ENCODE data around the gene ONECUT3. TPM values are rescaled to one million over a fixed set of nuclear protein-coding genes. Genes with fewer than 3 reads are reported as not detected.

The ONECUT3 gene
- total RNA-seq, 1 experiment from 2014 or later: not detected

- Histone ChIP-seq H3K9me3 (no peaks in the 10 kb centered on the region), H3K27me3 (peaks cover 38% of the 10 kb centered on the region), H3K4me3 (no peak overlapping the region), H3K36me3 (no peaks in the 10 kb centered on the region)
- DNase-seq: no peak
Observed at GRCh38 chr19:1730157-1730556, 23.1 kb upstream of the ONECUT3 start.

- Histone ChIP-seq H3K36me3 (no peaks in the 10 kb centered on the region), H3K9me3 (no peaks in the 10 kb centered on the region), H3K4me3 (no peak overlapping the region), H3K27me3 (peaks cover 16% of the 10 kb centered on the region)
- DNase-seq: no peak
Observed at GRCh38 chr19:1734321-1734966, 18.9 kb upstream of the ONECUT3 start.

- Histone ChIP-seq H3K9me3 (no peaks in the 10 kb centered on the region), H3K36me3 (no peaks in the 10 kb centered on the region), H3K4me3 (no peak overlapping the region), H3K27me3 (peaks cover 12% of the 10 kb centered on the region)
- DNase-seq: no peak
Observed at GRCh38 chr19:1736280-1736679, 17.0 kb upstream of the ONECUT3 start.

GRCh38 chr19:1736927-1737326, 16.4 kb upstream of the ONECUT3 start:
- no peak overlapping the region for H3K4me3 ChIP-seq
- H3K27me3 ChIP-seq: peaks cover 12% of the 10 kb centered on the region
- H3K9me3 ChIP-seq: no peaks in the 10 kb centered on the region
- H3K36me3 ChIP-seq: no peaks in the 10 kb centered on the region
- DNase-seq: no peak

- H3K27me3 ChIP-seq: peaks cover 4% of the 10 kb centered on the region; the same call in 1 of the 2 replicates
- no peaks in the 10 kb centered on the region for H3K9me3 ChIP-seq
- no peak for DNase-seq
- no peak overlapping the region for H3K4me3 ChIP-seq
- H3K36me3 ChIP-seq: no peaks in the 10 kb centered on the region
Observed at GRCh38 chr19:1739960-1740629, 13.2 kb upstream of the ONECUT3 start.

- no peaks in the 10 kb centered on the region for H3K36me3 ChIP-seq
Observed at GRCh38 chr19:1742989-1743696, 10.2 kb upstream of the ONECUT3 start.

GRCh38 chr19:1744133-1744665, 9.1 kb upstream of the ONECUT3 start:
- peaks cover 21% of the 10 kb centered on the region for H3K27me3 ChIP-seq
- H3K4me3 ChIP-seq: no peak overlapping the region
- DNase-seq: no peak
- no peaks in the 10 kb centered on the region for H3K9me3 ChIP-seq
- no peaks in the 10 kb centered on the region for H3K36me3 ChIP-seq

More at GRCh38 chr19:1742989-1743696, 10.2 kb upstream of the ONECUT3 start:
- Histone ChIP-seq H3K27me3 (peaks cover 11% of the 10 kb centered on the region), H3K9me3 (no peaks in the 10 kb centered on the region), H3K4me3 (no peak overlapping the region)
- no peak for DNase-seq

- H3K27me3 ChIP-seq: peaks cover 29% of the 10 kb centered on the region
- no peaks in the 10 kb centered on the region for H3K36me3 ChIP-seq
- no peak overlapping the region for H3K4me3 ChIP-seq
- no peaks in the 10 kb centered on the region for H3K9me3 ChIP-seq
- DNase-seq: no peak
Observed at GRCh38 chr19:1744822-1745563, 8.3 kb upstream of the ONECUT3 start.

GRCh38 chr19:1745589-1746031, 7.7 kb upstream of the ONECUT3 start:
- no peak for DNase-seq
- Histone ChIP-seq H3K9me3 (no peaks in the 10 kb centered on the region), H3K36me3 (no peaks in the 10 kb centered on the region), H3K4me3 (no peak overlapping the region), H3K27me3 (peaks cover 35% of the 10 kb centered on the region)

- Histone ChIP-seq H3K36me3 (no peaks in the 10 kb centered on the region), H3K9me3 (no peaks in the 10 kb centered on the region), H3K27me3 (peaks cover 46% of the 10 kb centered on the region), H3K4me3 (no peak overlapping the region)
- DNase-seq: no peak
Observed at GRCh38 chr19:1746401-1747284, 6.7 kb upstream of the ONECUT3 start.

- DNase-seq: peak; percentile 65
- Histone ChIP-seq H3K9me3 (no peaks in the 10 kb centered on the region), H3K36me3 (no peaks in the 10 kb centered on the region), H3K4me3 (no peak overlapping the region), H3K27me3 (peaks cover 53% of the 10 kb centered on the region)
Observed at GRCh38 chr19:1747285-1748114, 5.8 kb upstream of the ONECUT3 start.

GRCh38 chr19:1748115-1748872, 5.0 kb upstream of the ONECUT3 start:
- H3K27me3 ChIP-seq: peaks cover 60% of the 10 kb centered on the region
- no peaks in the 10 kb centered on the region for H3K36me3 ChIP-seq
- no peaks in the 10 kb centered on the region for H3K9me3 ChIP-seq
- H3K4me3 ChIP-seq: no peak overlapping the region
- no peak for DNase-seq

- no peak for DNase-seq
- no peak overlapping the region for H3K4me3 ChIP-seq
- H3K9me3 ChIP-seq: no peaks in the 10 kb centered on the region
- H3K36me3 ChIP-seq: no peaks in the 10 kb centered on the region
- H3K27me3 ChIP-seq: peaks cover 60% of the 10 kb centered on the region
Observed at GRCh38 chr19:1748873-1749341, 4.4 kb upstream of the ONECUT3 start.

All from MG63 (cell line).